Hippocampal formation (tissue), 2 donors: ENCODE results near the gene OR4X1.
A peak's percentile ranks its signal among the peaks of the same experiment; 100 is the strongest.
"Not testable (repeated sequence)": the region's sequence is repeated elsewhere in the genome, so short reads cannot be mapped to it uniquely, and the experiment has no call there.

ENCODE experiments used
- DNase-seq, 2 donors: peaks; one replicate each; lab custom pipeline; 2025; lab: John Stamatoyannopoulos, UW

The OR4X1 gene, protein sequence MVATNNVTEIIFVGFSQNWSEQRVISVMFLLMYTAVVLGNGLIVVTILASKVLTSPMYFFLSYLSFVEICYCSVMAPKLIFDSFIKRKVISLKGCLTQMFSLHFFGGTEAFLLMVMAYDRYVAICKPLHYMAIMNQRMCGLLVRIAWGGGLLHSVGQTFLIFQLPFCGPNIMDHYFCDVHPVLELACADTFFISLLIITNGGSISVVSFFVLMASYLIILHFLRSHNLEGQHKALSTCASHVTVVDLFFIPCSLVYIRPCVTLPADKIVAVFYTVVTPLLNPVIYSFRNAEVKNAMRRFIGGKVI

DNA sequence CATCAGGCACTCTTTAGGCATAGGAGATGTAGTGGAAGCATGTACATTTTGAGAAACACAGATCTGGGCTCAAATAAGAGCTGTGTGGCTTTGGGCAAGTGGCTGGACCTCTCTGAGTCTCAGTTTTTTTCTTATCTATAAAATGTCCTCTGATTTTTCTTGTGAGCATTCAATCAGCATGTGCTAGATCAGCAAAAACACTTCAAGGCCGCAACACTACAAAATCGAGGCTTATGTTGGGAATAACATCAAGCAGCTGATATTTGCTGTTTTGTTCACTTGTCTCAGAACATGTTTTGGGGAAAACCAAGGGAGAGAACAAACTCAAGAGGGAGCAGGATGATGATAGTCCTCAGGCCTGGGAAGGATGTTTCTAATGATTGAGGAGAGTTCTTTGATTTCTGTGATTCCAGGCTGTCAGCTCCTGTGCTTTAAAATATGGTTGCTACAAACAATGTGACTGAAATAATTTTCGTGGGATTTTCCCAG lies at the start of gene OR4X1:
Gene OR4X1 (plus strand): TSS at position 439 of the 489 bp plus-strand sequence. CDS start 0 bp downstream, at position 439.
- DNase-seq = no peak

DNA sequence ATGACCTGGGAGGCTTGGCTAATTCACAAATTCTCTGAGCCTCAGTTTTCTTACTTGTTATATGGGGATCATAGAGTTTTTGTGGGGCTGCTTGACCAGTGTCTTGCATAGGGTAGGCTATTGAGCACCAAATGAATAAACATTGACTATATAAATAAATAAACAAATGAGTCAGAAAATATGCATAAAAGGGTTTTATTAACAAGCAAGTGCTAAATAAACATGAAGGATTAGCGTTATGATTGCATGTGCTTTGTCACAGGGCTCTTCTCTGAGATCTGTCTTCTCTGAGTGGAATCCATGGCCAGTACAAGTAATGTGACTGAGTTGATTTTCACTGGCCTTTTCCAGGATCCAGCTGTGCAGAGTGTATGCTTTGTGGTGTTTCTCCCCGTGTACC lies 47.2 kb upstream of the OR4X1 start, which contains the start of gene OR4B1:
Gene OR4B1 (plus strand): TSS at position 301 of the 400 bp plus-strand sequence. CDS start 0 bp downstream, at position 301.
- no peak for DNase-seq

DNA sequence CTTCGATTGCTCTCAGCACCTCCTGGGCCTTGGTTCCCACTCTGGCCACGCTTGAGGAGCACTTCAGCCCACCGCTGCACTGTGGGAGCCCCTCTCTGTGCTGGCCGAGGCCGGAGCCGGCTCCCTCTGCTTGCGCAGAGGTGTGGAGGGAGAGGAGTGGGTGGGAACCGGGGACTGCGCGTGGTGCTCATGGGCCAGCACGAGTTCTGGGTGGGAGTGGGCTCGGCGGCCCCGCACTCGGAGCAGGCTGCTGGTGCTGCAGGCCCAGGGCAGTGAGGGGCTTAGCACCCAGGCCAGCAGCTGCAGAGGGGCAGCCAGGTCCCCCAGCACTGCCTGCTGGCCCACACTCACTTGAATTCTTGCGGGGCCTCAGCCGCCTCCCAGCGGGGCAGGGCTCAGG lies 34.9 kb upstream of the OR4X1 start:
- no peak for DNase-seq

DNA sequence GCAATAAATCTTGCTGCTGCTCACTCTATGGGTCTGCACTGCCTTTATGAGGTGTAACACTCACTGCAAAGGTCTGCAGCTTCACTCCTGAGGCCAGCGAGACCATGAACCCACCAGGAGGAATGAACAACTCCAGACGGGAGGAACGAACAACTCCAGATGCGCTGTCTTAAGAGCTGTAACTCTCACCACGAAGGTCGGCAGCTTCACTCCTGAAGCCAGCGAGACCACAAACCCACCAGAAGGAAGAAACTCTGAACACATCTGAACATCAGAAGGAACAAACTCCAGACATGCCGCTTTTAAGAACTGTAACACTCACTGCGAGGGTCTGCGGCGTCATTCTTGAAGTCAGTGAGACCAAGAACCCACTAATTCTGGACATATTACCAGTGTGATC lies 33.6 kb upstream of the OR4X1 start:
- not testable (repeated sequence) for DNase-seq

DNA sequence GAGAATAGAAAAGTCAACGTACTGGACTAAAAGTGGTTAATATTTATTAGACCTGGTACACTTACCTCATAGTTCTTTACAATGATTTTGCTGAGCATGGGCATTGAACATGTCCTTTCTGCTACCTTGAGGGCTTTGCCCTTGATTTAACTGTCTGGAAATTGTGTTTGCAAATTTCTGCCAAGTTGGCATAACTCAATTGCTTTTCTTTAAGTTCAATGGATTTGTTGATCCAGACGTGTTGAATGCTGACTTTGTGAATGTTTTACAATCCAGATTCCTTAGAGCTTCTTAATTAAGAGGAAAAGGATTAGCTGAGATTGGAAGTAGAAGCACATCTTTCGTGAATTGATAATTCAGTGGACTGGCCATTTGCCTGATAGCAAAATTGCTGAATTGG lies 25.9 kb upstream of the OR4X1 start:
- DNase-seq = no peak

DNA sequence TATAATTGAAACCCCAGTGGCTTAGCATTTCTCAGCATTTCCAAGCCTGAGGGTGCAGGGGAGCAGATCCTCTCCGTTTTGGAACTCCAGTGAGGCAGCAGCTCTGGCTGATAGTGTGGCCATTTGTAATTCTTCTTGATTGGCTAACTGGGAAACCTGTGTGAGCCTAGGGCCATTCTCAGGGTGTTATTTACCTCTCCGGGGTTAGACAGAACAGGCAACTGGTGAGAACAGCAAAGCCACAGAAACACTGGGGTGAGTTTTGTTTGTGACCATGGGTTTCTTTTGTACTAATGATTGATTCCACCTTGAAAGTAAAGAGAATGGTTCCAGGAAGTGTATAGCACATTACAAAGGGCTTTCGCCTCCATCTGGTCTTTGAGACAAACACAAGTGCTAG lies 21.2 kb upstream of the OR4X1 start:
- no peak for DNase-seq

DNA sequence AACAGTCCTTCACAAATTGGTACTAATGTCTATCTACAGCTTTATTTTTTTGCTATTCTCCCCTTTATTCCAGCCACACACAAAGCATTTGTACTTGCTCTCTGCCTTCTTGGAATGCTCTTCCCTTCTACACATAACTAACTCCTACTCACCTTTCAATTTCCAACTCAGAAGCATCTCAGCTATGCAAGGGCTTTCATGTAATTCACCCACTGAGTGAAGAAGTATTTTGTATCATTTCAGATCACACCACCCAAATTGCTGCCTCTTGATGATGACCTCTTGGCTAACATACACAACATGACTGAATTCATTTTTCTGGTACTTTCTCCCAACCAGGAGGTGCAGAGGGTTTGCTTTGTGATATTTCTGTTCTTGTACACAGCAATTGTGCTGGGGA lies 18.9 kb upstream of the OR4X1 start, which contains the start of gene OR4X2:
Gene OR4X2 (plus strand): TSS at position 301 of the 400 bp plus-strand sequence. CDS start 0 bp downstream, at position 301.
- DNase-seq = no peak

DNA sequence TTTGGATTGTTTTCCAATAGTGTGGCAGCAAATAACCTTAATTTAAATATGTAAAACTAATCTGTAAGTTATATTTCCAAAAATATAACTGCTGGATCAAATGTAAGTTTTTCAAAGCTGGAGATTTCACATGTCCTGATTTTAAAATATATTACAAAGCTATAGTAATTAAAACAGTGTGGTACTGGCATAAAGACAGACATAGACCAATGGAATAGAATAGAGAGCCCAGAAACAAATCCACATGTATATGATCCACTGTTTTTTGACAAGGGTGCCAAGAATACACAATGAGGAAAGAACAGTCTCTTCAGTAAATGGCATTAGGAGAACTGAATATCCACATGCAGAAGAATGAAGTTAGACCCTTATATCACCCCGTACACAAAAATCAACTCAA lies 14.8 kb upstream of the OR4X1 start:
- no peak for DNase-seq

DNA sequence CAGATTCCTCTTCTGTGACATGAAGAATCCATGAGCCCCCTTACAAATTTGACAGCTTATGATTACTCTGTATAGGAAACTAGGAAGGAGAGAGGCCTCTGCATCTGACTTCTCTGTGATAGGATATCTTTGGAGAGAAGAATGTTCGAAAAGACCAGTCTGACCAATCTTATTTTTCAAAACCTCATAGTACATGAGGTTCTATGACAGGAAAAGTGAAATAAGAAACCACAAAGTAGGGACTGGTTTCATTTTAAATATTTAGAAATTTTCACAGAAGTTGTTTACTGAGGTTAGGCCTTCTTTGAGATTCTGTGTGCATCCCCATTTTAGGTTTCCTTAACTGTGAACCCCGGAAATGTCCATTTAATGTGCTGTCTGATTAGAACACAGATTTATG lies 2.1 kb upstream of the OR4X1 start:
- no peak for DNase-seq

DNA sequence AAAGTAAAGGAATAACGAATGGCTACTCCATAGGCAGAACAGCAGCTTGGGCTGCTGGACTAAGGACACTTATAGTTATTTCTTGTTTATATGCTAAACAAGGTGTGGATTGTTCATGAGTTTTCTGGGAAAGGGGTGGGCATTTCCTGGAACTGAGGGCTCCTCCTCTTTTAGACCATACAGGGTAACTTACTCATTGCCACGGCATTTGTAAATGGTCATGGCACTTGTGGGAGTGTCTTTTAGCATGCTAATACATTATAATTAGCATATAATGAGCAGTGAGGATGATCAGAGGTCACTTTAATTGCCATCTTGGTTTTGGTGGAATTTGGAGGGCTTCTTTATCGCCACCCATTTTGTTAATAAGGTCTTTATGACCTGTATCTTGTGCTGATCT lies 7.0 kb downstream of the OR4X1 start:
- no peak for DNase-seq

DNA sequence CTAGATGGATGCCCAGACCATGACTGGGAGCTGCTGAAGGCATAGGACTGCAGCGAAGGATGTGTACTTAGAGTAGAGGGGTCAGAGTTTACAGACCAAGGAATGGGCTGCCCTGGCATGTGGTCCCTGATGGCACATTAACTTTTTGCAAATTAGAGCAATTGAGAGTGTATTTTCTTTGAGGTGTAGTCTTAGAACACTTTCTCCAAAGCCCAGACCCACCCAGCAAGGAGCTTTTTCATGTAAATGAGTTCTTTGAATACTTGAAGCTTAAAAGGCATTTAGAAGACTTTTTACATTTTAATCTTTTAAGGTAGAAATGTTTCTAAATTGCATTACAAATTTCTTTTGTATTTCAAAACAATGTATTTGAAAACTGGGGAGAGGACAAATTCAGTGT lies 8.9 kb downstream of the OR4X1 start:
- DNase-seq = no peak

DNA sequence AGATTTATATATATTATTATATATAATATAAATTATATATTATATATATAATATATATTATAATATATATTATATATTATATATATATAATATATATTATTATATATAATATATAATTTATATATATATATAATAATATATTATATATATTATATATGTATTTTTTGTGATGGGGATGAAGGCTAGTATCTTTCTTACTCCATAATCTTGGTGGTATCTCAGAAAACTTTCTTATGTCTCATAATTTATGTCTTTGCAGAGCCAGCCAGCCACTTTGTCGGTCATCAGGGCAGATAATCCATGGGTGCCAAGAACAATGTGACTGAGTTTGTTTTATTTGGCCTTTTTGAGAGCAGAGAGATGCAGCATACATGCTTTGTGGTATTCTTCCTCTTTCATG lies 42.3 kb downstream of the OR4X1 start, which contains the start of gene OR4S1:
Gene OR4S1 (plus strand): TSS at position 301 of the 400 bp plus-strand sequence. CDS start 0 bp downstream, at position 301.
- DNase-seq = no peak

DNA sequence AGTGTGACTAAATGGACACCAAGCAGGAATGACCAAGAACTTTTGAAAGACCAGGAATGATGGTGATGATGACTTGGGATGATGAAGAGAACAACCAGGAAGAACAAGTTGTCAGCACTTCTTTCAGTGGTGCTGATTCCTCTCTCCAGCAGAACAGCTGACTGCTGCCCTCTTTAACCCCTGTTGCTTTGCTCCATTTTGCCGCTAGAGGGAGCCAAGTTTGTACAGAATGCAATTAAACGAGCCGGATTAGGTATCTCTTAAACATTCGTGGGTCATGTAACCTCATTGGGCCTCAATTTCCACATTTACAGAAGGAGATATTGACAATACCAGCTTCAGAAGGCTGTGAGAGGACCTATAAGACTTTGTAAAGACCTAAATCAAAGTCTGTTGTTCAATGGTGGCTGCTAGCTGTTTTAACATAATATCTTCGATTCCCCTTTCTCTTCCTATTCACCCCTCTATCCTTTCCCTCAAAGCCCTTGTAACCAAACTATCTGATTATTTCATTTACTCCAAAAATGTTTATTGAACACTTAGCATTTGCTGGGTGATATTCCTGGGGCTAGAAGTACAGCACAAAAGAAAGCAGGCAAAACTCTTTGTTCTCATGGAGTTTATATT lies 44.2 kb downstream of the OR4X1 start:
- DNase-seq = peak; percentile 45 to 48

DNA sequence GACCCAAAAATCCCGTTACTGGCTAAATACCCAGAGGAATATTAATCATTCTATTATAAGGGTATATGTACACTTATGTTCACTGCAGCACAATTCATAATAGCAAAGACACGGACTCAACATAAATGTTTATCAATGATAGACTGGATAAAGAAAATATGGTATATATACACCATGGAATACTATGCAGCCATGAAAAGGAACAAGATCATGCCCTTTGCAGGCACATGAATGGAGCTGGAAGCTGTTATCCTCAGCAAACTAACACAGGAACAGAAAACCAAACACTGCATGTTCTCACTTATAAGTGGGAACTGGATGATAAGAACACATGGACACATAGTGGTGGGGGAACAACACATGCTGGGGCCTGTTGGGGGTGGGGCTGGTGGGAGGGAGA lies 49.9 kb downstream of the OR4X1 start:
- not testable (repeated sequence) for DNase-seq
